ENCODE measurements around the gene NOSIP.

The NOSIP gene

GRCh38 chr19:49542446-49542845 lies 37.9 kb downstream of the NOSIP start:
- DNase-seq: no peak

GRCh38 chr19:49541914-49542313 lies 38.4 kb downstream of the NOSIP start:
- no peak for DNase-seq

GRCh38 chr19:49539192-49539952 lies 41.0 kb downstream of the NOSIP start:
- no peak for DNase-seq

GRCh38 chr19:49538643-49539042 lies 41.7 kb downstream of the NOSIP start:
- no peak for DNase-seq

- no peak for DNase-seq
These were observed 43.4 kb downstream of the NOSIP start for GRCh38 chr19:49536921-49537462.

- no peak for DNase-seq
These were observed 45.5 kb downstream of the NOSIP start for GRCh38 chr19:49534632-49535385.

- peak; percentile 26 for DNase-seq
These were observed 46.5 kb downstream of the NOSIP start for GRCh38 chr19:49533551-49534488.

GRCh38 chr19:49530708-49531107 lies 49.6 kb downstream of the NOSIP start:
- DNase-seq: no peak

- DNase-seq: peak; percentile 70
These were observed 52.1 kb downstream of the NOSIP start for GRCh38 chr19:49528211-49528771.

- DNase-seq: no peak
These were observed 55.4 kb downstream of the NOSIP start for GRCh38 chr19:49524812-49525455.

- no peak for DNase-seq
These were observed 59.5 kb downstream of the NOSIP start for GRCh38 chr19:49520705-49521319.

- no peak for DNase-seq
These were observed 62.3 kb downstream of the NOSIP start for GRCh38 chr19:49518033-49518432.

- DNase-seq: no peak
These were observed 64.6 kb downstream of the NOSIP start for GRCh38 chr19:49515767-49516166.

- no peak for DNase-seq
These were observed 66.2 kb downstream of the NOSIP start for GRCh38 chr19:49514151-49514550.

GRCh38 chr19:49513746-49514118 lies 66.6 kb downstream of the NOSIP start:
- DNase-seq: no peak

GRCh38 chr19:49512970-49513745 lies 67.2 kb downstream of the NOSIP start:
- DNase-seq: no peak

- DNase-seq: no peak
These were observed 72.4 kb downstream of the NOSIP start for GRCh38 chr19:49507803-49508494.

- peak; percentile 27 for DNase-seq
These were observed 73.7 kb downstream of the NOSIP start for GRCh38 chr19:49506575-49507105.

Data from HCEC 1CT (cell line).